ENCODE measurements around the gene ATXN10. TPM values are rescaled to one million over a fixed set of nuclear protein-coding genes. Genes with fewer than 3 reads are reported as not detected.
A peak's percentile ranks its signal among the peaks of the same experiment; 100 is the strongest.

ATXN10 gene
- total RNA-seq, 1 experiment from 2014 or later: 135 TPM

GRCh38 chr22:45688600-45689080 lies 17.0 kb downstream of the ATXN10 start:
- peak overlapping the region; percentile 38 for H3K9ac ChIP-seq (ENCODE audit: low read length)
- H3K9me2 ChIP-seq (ENCODE audit: insufficient read depth): no peaks in the 10 kb centered on the region
- POLR2A ChIA-PET: no interaction called here
- no peak overlapping the region for H2AFZ ChIP-seq (ENCODE audit: low read depth, low read length, poor library complexity, severe bottlenecking)
- DNase-seq (ENCODE audit: low read depth, low spot score) (peak; percentile 38), ATAC-seq (peak; percentile 90)
- H3K9me3 ChIP-seq (ENCODE audit: control insufficient read depth in 1 of 2, insufficient read depth in 1 of 2, low read depth in 1 of 2, low read length in 2 of 2): no peaks in the 10 kb centered on the region
- peaks cover 36 to 83% of the 10 kb centered on the region in 2 experiments for H3K4me1 ChIP-seq (ENCODE audit: control insufficient read depth in 1 of 2, insufficient read depth in 2 of 2, low read length in 2 of 2)
- H3K27ac ChIP-seq (ENCODE audit: low read depth, low read length): peak overlapping the region; percentile 53
- intact Hi-C loops (cut with micrococcal nuclease): no loop called here
- H3K4me2 ChIP-seq (ENCODE audit: low read length): peak overlapping the region; percentile 62
- BruUV-seq (replicated peaks): no TSS peak
- H3K79me2 ChIP-seq (ENCODE audit: insufficient read depth, low read length): peaks cover 80% of the 10 kb centered on the region
- CTCF ChIA-PET: no interaction called here
- peak overlapping the region in 1 of 2 experiments; percentile 14; a peak in 2 of 4 replicates for H3K4me3 ChIP-seq (replicated peaks in 1 of 2; ENCODE audit: low read depth in 1 of 2, low read length in 2 of 2)
- peaks cover under 1 to 12% of the 10 kb centered on the region in 2 experiments; a peak in 2 of 4 replicates for H3K36me3 ChIP-seq (ENCODE audit: control insufficient read depth in 1 of 2, insufficient read depth in 2 of 2, low read length in 2 of 2)
- no peaks in the 10 kb centered on the region for H3K27me3 ChIP-seq (ENCODE audit: insufficient read depth, low read length)
- RAD21 ChIA-PET (ENCODE audit: low non-redundant PET in 1 of 2, low total read pairs in 2 of 2, uncharacterized antibody in 2 of 2, unreplicated experiment in 2 of 2): no interaction called here
- H4K20me1 ChIP-seq (ENCODE audit: insufficient read depth): no peaks in the 10 kb centered on the region
- TF ChIP-seq MAX (IDR thresholded peaks at IDR 0.05) (peak; percentile 37; the same call in 1 of the 2 replicates), CEBPB (IDR thresholded peaks at IDR 0.05; ENCODE audit: low read depth) (peak; percentile 33; the same call in 1 of the 2 replicates), ELF1 (IDR thresholded peaks at IDR 0.05; ENCODE audit: borderline replicate concordance, low read depth) (no peak; the same call in 1 of the 2 replicates), REST (IDR thresholded peaks at IDR 0.05; ENCODE audit: low read depth) (no peak), ZBTB33 (IDR thresholded peaks at IDR 0.05; ENCODE audit: extremely low read depth, insufficient replicate concordance, low read length) (no peak), ATF3 (IDR thresholded peaks at IDR 0.05) (no peak), YY1 (IDR thresholded peaks at IDR 0.05; ENCODE audit: extremely low read depth, insufficient replicate concordance, low read depth, low read length) (no peak), EGR1 (IDR thresholded peaks at IDR 0.05; ENCODE audit: low read depth) (no peak), POLR2AphosphoS5 (IDR thresholded peaks at IDR 0.05; ENCODE audit: low read depth, low read length) (no peak), SIN3A (IDR thresholded peaks at IDR 0.05; ENCODE audit: low read depth) (no peak; the same call in 1 of the 2 replicates), JUND (IDR thresholded peaks at IDR 0.05) (no peak), EZH2 (IDR thresholded peaks at IDR 0.05) (no peak), SRF (IDR thresholded peaks at IDR 0.05; ENCODE audit: low read depth) (no peak), FOSL1 (IDR thresholded peaks at IDR 0.05; ENCODE audit: low read depth) (peak; percentile 14; the same call in 1 of the 2 replicates), POLR2A (IDR thresholded peaks at IDR 0.05; ENCODE audit: borderline replicate concordance, extremely low read depth, insufficient read depth, insufficient read length) (no peak), ZNF274 (IDR thresholded peaks at IDR 0.05; ENCODE audit: low read depth, low read length) (no peak), CTCF (IDR thresholded peaks at IDR 0.05 in 2 of 3, conservative IDR thresholded peaks at IDR 0.05 in 1 of 3; ENCODE audit: borderline replicate concordance in 1 of 3, insufficient read depth in 1 of 3, low read depth in 2 of 3, low read length in 2 of 3) (no peak), SP1 (IDR thresholded peaks at IDR 0.05; ENCODE audit: low read depth) (peak; percentile 33; the same call in 1 of the 2 replicates), ZFX (IDR thresholded peaks at IDR 0.05) (no peak), RAD21 (IDR thresholded peaks at IDR 0.05; ENCODE audit: low read depth) (no peak), EZH2phosphoT487 (IDR thresholded peaks at IDR 0.05; ENCODE audit: borderline replicate concordance) (no peak)
